ENCODE measurements around the gene NKD2.
"Not testable (repeated sequence)": the region's sequence is repeated elsewhere in the genome, so short reads cannot be mapped to it uniquely, and the experiment has no call there.

NKD2 gene

DNA sequence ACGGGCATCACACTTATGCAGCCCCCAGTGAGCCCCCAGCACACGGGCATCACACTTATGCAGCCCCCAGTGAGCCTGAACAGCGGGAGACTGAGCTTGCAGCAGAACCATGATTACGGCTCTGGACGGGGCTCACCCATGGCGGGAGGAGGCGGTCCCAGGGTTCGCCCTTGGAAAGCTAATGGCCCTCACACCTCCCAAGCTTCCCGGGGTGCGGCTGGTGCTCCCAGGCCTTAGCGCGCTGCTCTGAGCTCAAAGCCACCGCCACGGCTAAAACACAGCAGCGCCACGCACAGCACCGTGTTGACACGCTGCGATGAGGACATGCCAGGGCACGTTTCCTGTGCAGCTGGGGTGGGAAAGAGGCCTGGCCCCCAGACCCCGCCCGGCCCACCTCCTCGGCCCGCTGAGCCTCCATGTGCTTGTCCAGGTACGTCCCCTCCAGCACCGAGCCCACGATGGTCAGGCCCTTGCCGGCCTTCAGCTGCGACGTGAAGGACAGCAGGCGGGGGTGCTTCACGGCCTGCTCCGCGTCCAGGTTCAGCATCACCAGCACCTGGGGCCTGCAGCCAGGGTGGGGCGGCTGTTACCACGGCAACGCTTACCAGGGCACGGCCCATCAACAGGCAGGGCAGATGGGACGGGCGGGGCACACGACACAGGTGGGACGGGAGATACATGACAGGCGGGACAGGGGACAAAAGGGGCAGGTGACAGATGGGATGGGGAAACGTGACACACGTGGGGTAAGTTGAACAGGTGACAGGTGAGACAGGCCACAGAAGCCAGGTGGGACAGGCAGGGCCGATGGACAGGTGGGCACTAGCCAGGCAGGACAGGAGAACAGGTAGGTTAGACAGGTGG lies 64.9 kb downstream of the NKD2 start:
- DNase-seq (ENCODE audit: low read depth), result no peak

DNA sequence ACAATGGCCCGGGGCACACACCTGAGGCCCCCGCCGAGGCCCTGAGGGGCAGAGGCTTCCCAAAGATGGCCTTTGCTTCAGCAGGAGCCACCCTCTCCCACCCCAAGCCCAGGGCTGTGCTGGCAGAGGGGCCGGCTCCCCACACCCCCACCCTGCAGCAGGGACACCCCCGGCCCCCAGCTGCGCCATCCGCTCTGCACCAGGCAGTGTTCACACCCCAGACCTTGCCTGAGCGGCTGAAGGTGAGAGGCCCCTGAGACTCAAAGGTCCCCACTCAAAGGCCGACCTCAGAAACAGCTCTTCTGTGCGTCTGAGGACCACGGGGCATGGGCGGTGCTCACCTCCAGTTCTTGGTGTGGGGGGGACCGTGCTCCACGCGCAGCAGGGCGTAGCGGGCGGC lies 65.6 kb downstream of the NKD2 start:
- DNase-seq (ENCODE audit: low read depth), result no peak

DNA sequence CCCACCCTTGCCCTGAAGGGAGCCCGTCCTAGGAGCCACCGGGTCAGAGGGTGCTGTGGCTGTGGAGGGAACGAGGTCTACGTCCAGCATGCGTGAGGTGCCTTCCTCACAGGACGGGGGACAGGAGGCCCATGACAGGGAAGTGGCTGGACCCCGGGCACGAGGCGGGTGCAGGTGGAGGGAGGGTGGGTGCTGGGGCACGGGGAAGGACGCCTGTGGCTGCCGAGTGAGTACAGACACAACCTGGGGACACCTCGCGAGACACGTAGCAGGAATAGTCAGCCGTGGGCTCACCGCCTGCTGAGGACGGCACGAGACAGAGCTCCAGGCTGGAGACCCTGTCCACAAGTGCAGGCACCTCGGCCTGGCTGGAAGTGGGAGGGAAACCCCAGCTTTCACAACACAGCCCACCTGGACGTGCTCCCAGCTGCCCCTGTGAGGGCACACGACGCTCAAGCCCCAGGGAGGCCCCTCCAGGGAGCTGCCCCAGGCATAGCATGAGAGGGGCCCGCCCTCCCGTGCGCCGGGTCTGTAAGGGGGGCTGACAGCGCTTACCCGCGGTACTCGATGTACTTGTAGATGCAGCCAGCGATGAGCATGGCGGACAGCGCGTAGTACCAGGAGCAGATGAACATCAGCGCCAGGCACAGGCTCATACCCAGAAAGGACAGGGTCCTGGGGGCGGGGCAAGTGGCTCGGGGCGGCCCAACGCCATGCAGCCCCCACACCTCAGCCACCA lies 66.4 kb downstream of the NKD2 start:
- no peak for DNase-seq (ENCODE audit: low read depth)

DNA sequence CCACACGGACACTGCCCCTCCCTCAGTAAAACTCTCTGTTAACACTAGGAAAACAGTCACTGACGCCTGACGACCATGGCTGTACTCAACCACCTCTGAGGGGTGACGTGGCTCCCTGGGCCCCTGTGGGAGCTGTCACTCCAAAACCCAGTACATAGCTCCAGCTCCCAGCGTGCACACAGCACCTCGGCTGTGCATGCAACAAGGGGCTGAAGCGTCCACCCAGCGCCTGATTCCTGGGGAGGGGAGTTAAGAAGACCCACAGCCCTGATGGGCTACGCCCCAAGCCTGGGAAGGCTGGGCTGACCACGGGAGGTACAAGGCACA lies 66.9 kb downstream of the NKD2 start:
- DNase-seq (ENCODE audit: low read depth), result no peak

DNA sequence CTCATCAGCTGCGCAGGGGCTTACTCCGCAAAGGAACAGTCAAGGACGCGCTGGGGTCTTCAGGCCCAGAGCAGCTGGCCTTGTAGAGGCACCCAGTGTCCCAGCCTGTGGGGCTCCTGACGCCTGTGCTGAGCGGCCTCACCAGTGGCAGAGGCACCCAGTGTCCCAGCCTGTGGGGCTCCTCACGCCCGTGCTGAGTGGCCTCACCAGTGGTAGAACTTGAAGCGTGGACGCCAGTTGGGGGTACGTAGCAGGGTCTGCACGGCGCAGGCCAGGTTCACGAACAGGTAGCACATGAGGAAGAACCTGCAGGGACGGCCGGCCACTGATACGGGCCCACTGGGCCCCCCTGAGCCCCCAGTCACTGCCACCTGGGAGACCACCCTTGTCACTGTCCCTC lies 67.3 kb downstream of the NKD2 start:
- no peak for DNase-seq (ENCODE audit: low read depth)

DNA sequence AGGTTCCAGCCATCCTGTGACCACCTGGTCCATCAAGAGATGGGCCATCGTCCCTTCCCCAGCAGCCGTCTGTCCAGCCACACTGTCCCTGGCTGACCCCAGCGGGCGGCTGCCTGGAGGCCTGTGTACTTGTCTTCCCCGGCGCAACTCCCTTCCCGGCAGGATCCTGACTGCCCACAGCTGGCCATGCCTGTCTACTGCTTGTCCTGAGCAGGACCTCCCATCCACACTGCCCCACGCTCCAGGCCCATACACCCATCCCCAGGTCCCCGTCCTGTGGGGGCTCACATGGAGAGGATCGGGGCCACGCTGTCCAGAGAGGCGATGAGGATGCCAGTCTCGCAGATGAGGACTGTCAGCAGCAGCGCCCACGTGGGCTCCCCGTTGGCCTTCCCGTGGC lies 67.8 kb downstream of the NKD2 start:
- no peak for DNase-seq (ENCODE audit: low read depth)

DNA sequence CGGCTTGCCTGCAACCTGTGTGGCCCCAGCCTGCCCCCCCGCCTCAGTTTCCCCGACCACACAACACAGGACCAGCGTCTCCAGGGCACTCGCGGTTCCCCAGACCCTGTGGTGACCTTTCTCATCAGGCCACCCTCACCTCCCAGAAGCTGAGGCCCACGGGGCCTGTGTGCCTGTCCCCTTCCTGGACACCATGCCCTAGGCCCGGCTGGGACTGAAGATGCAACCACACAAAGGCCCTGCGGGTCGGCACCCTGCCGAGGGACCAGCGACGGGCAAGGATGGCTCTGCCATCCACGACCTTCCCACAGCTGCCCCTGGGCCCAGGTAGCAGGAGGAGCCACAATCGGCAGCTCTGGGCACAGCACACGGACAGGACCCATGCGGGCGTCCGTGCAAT lies 68.4 kb downstream of the NKD2 start:
- DNase-seq (ENCODE audit: low read depth), result no peak

DNA sequence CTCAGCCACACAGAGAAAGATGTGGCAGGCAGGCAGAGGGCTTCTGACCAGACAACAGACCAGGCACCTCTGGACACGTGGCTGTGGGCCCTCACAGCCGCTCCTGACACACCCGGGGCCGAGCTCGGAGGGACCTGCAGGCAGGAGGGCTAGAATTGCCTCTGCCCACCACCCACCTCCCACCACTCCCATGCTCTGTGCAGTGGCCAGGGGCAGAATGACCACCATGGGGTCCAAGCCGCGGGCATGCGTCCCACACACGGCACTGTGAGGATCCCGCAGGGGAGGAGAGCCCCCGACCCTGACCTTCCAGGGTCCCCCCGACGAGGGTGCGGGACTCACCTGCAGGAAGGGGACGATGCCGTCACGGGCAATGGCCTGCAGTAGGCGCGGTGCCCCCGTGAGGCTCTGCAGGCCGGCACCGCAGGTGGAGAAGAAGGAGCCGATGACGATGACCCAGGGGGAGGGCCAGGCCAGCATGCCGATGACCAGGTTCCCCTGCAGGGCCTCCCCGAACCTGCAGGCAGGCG lies 69.0 kb downstream of the NKD2 start:
- no peak for DNase-seq (ENCODE audit: low read depth)

DNA sequence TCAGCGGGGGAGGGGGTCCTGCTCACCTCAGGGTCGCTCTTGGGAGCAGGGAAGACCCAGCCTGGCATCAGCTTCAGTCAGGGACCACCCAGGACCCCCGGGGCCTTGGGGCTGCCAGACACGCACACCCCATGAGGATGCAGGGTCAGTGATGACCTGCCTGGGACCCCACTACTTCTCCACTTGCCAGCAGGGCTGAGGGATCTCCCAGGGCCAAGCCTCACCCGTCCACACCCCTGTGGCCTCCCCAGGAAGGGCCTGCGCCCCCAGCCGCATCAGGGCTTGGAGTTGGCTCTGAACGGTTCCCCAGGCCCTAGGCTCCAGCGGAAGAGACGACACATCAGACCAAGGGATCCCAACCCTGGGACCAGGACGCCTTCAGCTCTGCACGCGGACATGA lies 69.6 kb downstream of the NKD2 start:
- no peak for DNase-seq (ENCODE audit: low read depth)

DNA sequence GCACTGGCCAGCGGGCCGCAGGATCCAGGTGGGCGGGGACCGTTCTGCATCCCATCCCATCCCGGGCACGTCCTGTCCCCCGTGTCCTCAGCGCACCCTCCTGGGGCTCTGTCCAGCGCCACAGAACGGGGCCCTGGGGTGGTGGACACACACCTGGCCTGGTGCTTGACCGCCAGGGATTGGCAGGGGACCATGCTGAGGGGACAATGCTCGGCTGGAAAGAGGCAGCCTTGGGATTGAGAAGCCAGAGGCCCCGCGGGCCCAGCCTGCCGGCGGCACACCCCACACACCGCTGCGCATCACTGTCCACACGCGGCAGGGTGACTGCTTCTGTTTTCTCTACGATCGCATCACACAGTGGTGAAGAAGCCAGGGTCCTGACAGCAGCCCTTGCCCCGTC lies 70.2 kb downstream of the NKD2 start:
- no peak for DNase-seq (ENCODE audit: low read depth)

DNA sequence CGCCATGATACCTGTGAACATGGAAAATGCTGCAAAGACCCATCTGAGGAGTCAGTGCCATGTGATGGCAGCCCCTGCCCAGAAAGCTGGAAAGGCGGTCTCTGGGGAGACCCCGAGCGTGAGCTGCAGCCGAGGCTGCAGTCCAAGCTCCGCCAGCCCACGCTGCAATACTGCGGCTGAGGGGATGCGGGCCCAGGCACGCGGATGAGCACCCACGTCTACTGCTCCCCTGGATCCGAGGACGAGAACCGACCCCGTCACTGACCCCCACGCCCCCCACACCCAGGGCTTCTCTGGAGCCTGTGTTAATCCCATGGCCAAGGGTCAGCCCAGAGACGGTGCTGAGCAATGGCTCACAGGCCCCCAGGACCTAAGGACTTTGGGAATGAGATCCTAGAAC lies 70.9 kb downstream of the NKD2 start:
- DNase-seq (ENCODE audit: low read depth), result no peak

DNA sequence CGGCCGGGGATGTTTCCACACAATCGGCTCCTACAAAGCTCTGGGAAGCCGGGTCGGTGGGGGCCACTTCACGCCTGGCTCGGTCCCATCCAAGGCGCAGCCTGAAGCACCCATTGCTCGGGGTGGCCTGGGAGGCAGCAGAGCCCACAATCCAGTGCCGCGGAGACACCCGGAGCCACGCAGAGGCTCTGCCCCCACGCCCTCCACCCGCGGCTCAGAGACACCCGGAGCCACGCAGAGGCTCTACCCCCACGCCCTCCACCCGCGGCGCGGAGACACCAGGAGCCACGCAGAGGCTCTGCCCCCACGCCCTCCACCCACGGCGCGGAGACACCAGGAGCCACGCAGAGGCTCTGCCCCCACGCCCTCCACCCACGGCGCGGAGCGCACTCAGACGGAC lies 71.4 kb downstream of the NKD2 start:
- no peak for DNase-seq (ENCODE audit: low read depth)

DNA sequence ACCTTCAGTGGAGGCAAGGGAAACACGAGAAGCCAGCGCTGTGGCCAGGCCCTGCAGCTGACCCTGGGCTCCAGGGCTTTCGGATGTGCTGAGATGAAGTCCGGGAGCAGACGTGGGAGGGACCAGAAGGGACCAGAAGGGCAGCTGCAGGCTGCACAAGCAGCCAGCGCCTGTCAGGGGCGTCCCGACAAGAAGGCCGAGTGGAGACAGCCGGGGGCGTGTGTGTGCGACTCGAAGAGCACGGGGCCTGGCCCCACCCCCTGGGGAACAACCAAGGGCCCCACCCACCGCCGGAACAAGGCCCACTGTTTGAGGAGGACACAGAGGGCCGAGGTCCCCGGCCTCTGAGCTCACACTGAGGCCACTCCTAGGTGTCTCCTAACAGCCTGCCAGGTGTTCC lies 71.8 kb downstream of the NKD2 start:
- no peak for DNase-seq (ENCODE audit: low read depth)

DNA sequence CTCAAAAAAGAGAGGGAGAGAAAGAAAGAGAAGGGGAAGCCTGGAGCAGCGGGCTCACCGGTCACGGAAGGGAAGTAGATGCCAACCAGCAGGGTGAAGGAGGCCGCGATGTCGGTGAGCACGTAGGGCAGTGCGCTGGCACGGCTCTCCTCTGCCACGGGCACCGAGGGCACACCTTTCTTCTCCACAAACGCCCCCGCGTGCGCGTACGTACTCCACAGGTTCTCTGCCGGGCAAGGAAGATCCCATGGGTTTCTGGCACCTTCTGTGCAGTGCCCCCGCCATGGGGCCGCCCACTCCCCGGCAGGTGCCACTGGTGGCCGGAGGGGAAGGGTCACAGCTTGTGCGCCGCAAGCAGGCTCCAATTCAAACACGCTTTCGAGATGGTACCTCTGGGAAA lies 72.9 kb downstream of the NKD2 start:
- no peak for DNase-seq (ENCODE audit: low read depth)

DNA sequence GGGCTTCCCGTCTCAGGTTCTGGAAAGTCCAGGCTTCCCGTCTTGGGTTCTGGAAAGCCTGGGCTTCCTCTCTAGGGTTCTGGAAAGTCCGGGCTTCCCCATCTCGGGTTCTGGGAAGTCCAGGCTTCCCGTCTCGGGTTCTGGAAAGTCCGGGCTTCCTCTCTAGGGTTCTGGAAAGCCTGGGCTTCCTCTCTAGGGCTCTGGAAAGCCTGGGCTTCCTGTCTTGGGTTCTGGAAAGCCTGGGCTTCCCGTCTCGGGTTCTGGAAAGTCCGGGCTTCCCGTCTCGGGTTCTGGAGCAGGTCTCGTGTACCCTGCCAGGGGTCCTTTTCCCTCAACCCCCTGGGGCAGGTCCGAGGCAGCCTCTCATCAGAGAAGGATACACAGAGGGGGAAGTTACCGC lies 74.4 kb downstream of the NKD2 start:
- DNase-seq (ENCODE audit: low read depth), result not testable (repeated sequence)

DNA sequence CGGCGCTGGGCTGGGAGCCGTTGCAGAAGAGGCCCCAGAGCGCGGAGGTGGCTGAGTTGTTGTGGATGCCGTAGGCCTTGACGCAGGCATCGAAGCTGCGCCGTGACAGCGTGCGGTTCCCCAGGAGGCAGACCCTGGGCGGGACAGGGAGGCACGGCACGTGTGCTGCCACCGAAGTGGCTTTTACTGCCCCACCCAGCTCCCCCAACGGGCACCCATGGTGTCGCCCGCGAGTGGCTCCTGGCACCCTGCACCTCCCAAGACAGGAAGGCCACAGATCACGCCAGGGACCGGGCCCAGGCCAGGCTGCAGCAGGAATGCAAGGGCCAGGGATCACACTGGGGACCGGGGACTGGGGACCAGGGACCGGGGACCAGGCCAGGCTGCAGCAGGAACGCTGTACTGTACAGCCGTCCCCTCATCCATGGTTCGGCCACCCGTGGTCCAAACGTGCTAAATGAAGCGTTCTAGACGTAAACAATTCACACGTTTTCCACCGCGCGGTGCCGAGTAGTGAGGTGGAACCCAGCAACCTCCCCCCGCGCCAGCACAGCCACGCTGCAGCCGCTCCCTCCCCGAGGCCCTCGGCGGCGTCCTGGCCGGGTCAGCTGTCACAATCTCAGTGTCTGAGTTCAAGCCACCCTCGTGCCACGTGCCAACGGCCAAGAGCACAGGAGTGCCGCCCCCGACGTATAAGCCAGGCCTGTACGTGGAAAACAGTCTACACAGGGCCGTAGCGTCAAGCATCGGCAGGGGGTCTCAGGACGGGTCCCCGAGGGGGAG lies 75.4 kb downstream of the NKD2 start:
- no peak for DNase-seq (ENCODE audit: low read depth)

DNA sequence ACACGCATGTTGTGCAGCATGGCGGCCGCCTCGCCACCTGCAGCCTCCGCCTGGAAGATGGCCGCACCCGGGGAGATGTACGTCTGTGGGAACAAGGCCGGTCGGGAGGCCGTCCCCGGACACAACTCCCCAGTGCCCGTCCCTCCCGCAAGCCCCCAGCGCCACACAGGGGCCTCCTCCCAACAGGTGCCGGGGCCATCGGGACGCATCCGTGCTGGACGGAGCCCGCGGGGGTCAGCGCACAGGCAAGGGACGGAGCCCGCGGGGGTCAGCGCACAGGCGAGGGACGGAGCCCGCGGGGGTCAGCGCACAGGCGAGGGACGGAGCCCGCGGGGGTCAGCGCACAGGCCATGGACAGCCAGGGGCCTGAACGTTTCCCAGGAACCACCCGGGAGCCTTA lies 76.8 kb downstream of the NKD2 start:
- DNase-seq (ENCODE audit: low read depth), result no peak

DNA sequence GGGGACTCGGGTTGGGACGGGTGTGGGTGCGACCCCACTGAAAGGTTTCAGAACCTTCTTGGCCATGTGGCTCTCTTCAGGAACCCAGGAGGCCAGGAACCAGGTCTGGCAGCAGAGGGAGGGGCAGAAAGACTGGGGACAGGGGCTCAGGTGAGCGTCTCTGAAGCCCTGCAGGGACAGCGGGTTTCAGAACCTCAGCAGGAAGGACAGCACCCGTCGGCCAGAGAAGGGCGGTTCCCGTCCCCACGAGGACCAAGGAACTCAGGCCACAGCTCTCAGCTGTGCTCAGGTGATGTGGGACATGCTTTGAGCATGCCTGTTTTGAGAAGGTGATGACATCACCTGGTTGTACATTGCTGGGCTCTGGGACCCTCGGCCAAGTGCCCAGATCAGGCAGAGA lies 77.5 kb downstream of the NKD2 start:
- DNase-seq (ENCODE audit: low read depth), result no peak

DNA sequence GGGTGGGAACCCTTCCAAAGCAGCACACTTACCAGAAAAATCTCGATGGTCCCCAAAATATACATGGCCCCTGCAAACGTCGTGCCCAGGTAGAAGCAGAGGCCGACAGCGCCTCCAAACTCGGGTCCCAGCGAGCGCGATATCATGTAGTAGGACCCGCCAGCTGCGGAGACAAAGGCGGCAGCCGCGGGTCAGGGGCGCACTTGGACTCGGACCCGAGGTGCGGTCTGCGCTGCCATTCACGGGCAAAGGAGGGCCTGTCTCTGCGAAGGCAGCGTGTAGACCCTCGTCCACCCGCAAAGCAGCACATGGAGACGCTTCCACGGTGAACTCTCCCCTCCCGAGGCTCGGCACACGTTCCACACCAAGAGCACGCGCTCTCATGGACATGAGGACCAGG lies 78.3 kb downstream of the NKD2 start:
- DNase-seq (ENCODE audit: low read depth), result no peak

DNA sequence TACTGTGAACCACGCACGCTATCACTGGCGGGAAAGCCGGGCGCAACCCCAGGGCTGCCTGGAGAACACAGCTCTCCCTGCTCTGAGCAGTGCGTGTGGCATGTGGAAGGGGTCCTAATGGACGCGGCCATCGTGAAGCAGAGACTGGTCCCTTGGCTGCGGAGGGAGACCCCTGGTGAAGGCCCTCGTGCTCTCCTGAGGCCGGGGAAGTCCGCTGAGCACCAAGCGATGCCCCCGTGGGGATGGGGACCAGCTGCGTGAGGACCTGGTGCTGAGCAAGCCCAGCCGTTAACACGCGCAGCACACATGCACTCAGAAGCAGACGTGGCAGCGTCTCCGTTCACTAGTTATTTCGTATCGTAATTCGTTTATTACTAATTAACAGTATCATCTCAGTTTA lies 78.8 kb downstream of the NKD2 start:
- DNase-seq (ENCODE audit: low read depth), result no peak

DNA sequence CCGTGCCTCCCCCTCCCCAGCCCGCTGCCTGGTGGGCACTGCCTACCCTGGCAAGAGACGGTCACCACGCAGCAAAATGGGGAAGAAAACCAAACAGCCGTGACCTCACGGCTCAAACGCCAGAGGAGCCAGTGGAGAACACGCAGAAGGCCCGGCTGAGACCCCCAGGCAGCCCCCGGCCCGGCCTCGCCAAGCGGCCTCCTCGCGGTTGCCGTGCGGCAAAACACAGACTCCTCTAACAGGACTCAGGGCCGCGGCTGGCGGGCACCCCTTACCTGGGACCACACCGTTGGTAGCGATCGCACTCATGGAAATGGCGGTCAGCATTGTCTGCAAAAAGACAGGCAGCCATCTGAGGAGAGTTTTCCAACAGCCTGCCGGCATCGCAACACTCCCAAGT lies 79.4 kb downstream of the NKD2 start:
- DNase-seq (ENCODE audit: low read depth), result no peak
